A549 (cell line): ENCODE results near the gene LBP.

Source experiments
- EHMT2 ChIP-seq: fragments of 200-600 bp; sonication (generic); IDR thresholded peaks from 2 replicates; pipeline ENCODE4 v1.6.1; 2016; ENCODE audit warnings: antibody characterized with exemption, low read depth, mild to moderate bottlenecking, moderate library complexity
- EP300 ChIP-seq, 2 experiments: fragments of >200 bp; sonication (Bioruptor Twin); formaldehyde crosslinking; IDR thresholded peaks; 2 replicates in 1 of 2; 3 replicates in 1 of 2; pipeline ENCODE4 v1.6.1; 2016 to 2017
- MAFK ChIP-seq: fragments of 450-650 bp; IDR thresholded peaks from 2 replicates; pipeline ENCODE4 v1.6.1; 2014; ENCODE audit not compliant: partially characterized antibody
- NR3C1 ChIP-seq: fragments of >200 bp; sonication (Bioruptor Twin); formaldehyde crosslinking; IDR thresholded peaks from 3 replicates; pipeline ENCODE4 v1.6.1; 2017
- POLR2A ChIP-seq: IDR thresholded peaks from 2 replicates; pipeline ENCODE4 v1.6.1; 2012; ENCODE audit warnings: mild to moderate bottlenecking, low read length
- TF ChIP-seq, protein P1 (sequence below): fragments of >200 bp; sonication (Bioruptor Twin); formaldehyde crosslinking; IDR thresholded peaks from 3 replicates; pipeline ENCODE4 v1.5.1; 2016
- TF ChIP-seq, protein P2 (sequence below): fragments of >200 bp; sonication (Bioruptor Twin); formaldehyde crosslinking; IDR thresholded peaks from 3 replicates; pipeline ENCODE4 v1.6.1; 2016

DNA sequence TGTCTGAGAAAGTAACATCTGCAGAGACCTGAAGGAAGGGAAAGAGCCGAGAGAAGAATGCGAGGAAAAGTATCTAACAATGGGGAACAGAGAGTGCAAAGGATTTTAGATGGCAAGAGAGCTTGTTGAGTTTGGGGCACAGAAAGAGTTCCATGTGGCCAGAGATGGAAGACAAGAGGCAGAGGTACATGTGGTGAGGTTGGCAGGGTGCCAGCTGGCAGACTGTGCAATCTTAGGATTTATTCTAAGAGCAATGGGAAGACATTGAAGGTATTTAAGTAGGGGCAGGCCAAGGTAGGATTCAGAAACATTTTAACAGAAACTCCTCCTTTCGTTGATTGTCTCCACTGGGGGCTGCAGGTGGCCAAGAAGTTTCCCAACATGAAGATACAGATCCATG is 20.4 kb upstream of the LBP start:
- TF ChIP-seq, protein P1, sequence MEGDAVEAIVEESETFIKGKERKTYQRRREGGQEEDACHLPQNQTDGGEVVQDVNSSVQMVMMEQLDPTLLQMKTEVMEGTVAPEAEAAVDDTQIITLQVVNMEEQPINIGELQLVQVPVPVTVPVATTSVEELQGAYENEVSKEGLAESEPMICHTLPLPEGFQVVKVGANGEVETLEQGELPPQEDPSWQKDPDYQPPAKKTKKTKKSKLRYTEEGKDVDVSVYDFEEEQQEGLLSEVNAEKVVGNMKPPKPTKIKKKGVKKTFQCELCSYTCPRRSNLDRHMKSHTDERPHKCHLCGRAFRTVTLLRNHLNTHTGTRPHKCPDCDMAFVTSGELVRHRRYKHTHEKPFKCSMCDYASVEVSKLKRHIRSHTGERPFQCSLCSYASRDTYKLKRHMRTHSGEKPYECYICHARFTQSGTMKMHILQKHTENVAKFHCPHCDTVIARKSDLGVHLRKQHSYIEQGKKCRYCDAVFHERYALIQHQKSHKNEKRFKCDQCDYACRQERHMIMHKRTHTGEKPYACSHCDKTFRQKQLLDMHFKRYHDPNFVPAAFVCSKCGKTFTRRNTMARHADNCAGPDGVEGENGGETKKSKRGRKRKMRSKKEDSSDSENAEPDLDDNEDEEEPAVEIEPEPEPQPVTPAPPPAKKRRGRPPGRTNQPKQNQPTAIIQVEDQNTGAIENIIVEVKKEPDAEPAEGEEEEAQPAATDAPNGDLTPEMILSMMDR, result no peak
- TF ChIP-seq EP300 (IDR thresholded peaks at IDR 0.05) (no peak), EHMT2 (no peak), MAFK (no peak), POLR2A (no peak), NR3C1 (no peak)
- TF ChIP-seq, protein P2, sequence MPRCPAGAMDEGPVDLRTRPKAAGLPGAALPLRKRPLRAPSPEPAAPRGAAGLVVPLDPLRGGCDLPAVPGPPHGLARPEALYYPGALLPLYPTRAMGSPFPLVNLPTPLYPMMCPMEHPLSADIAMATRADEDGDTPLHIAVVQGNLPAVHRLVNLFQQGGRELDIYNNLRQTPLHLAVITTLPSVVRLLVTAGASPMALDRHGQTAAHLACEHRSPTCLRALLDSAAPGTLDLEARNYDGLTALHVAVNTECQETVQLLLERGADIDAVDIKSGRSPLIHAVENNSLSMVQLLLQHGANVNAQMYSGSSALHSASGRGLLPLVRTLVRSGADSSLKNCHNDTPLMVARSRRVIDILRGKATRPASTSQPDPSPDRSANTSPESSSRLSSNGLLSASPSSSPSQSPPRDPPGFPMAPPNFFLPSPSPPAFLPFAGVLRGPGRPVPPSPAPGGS, result no peak
